GM10266 (cell line): Measurements from ENCODE around the gene SH3GLB2.
"Not testable (repeated sequence)": the region's sequence is repeated elsewhere in the genome, so short reads cannot be mapped to it uniquely, and the experiment has no call there.

Experiments
- DNase-seq: peaks from one replicate; pipeline ENCODE4 v3.0.0; 2012; ENCODE audit errors: extremely low spot score
- TF ChIP-seq, protein P1 (sequence below): IDR thresholded peaks from 2 replicates; pipeline ENCODE4 v1.5.1; 2012; ENCODE audit warnings: mild to moderate bottlenecking, low read depth; ENCODE audit not compliant: control insufficient read depth, insufficient read depth; ENCODE audit errors: missing control alignments

SH3GLB2 gene

DNA sequence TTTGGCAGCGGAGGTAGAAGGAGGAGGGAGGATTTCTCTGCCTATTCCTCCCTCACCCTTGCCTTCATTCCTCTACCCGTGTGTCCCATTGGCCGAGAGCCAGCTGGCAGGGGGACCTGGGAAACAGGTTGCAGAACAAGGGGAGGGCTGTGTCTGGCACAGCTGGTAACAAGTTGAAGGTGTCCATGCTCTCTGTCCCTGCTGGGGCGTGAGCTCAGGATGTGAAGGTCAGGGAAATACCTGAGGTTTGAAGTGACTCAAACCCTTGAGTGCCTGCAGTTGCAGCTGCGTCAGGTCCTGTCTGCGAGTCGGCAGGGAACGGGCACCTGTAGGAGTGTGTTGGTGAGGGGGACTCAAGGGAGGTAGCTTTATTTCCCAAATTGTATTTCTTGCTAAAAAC, 24.5 kb upstream of the SH3GLB2 start:
- TF ChIP-seq, protein P1, sequence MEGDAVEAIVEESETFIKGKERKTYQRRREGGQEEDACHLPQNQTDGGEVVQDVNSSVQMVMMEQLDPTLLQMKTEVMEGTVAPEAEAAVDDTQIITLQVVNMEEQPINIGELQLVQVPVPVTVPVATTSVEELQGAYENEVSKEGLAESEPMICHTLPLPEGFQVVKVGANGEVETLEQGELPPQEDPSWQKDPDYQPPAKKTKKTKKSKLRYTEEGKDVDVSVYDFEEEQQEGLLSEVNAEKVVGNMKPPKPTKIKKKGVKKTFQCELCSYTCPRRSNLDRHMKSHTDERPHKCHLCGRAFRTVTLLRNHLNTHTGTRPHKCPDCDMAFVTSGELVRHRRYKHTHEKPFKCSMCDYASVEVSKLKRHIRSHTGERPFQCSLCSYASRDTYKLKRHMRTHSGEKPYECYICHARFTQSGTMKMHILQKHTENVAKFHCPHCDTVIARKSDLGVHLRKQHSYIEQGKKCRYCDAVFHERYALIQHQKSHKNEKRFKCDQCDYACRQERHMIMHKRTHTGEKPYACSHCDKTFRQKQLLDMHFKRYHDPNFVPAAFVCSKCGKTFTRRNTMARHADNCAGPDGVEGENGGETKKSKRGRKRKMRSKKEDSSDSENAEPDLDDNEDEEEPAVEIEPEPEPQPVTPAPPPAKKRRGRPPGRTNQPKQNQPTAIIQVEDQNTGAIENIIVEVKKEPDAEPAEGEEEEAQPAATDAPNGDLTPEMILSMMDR: no peak
- DNase-seq: no peak

DNA sequence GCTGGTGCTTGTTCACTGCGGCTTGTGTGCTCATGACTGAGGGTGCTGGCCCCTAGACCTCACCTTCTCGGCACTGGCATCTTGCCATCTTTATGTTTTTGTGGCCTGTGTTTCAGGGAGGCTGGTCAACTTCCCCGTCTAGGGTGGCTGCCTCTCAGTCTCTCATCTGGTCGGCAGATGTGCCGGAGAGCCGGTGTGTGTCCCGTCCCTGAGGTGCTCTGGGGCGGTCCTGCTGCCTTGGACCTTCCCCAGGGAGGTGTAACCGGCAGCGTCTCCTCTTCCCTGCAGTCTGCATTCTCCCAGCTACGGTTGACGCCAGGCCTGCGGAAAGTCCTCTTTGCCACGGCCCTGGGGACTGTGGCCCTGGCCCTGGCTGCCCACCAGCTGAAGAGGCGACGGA, 13.9 kb upstream of the SH3GLB2 start:
- no peak for DNase-seq
- TF ChIP-seq, protein P1: no peak

DNA sequence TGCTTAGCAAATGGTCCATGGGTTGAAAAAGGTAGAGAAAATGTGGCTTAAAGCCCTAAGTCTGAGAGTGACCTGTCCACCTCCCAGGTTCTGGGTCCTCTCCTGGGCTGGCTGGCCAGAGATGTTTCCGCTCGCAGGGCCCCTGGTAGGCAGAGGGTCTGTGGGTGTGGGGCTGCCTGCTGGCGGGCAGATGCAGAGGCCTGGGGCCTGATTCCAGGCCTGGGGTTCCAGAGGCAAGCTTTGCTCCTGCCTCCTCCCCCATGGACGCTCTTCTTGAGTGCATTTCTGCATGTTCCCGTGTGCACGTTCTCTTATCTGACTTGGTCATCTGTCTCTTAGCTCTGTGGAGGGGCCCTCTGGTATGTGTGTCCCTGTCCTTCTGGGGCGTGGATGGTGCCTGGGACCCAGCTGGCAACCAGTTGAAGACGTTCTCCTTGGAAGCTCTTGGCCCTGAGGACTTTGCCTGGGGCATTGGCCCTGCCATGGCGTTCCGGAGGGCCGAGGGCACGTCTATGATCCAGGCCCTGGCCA, 12.0 kb upstream of the SH3GLB2 start:
- TF ChIP-seq, protein P1: no peak
- no peak for DNase-seq

GRCh38 chr9:129038109-129038852, 10.2 kb upstream of the SH3GLB2 start:
- no peak for DNase-seq
- TF ChIP-seq, protein P1: no peak

- TF ChIP-seq, protein P1: no peak
- no peak for DNase-seq
Measured at GRCh38 chr9:129037767-129038098, 9.6 kb upstream of the SH3GLB2 start.

- TF ChIP-seq, protein P1: no peak
- no peak for DNase-seq
Measured at GRCh38 chr9:129036923-129037766, 9.0 kb upstream of the SH3GLB2 start.

DNA sequence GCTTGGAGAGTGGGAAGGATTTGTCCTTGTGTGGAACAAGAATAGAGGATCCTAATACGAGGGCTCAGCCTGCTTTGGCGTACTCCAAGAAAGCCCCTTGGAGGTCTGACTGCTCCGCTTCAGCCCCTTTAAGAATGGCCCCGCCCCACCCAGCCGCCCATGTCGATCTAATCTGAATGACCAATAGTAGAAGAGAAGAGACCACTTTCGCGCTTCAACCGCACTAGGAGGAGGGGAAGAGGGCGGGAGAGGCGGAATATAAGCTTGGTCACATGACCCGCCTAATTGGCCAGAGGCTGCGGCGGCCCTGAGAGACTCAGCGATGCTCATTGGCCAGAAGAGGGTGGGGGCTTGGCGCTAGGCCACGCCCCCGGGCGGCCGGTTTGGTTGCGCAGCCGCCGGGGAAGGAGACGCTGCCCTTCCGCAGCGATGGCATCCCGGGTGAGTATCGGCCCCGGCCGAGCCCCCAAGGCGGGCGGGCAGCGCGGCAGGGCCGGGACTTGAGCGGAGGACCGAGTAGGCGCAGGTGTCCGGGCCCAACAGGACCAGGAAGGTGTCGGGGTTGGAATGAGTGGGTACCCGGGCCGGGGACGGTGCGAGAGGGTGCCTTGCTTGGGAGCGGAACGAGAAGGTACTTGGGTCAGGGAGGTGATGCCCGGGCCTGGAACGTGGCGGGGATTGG, 8.3 kb upstream of the SH3GLB2 start, which contains the start of gene MIGA2:
Gene MIGA2, plus strand, starts transcription at position 386 of the 682 bp plus-strand sequence. CDS start 3,969 bp downstream, outside the sequence.
- TF ChIP-seq, protein P1: no peak

DNA sequence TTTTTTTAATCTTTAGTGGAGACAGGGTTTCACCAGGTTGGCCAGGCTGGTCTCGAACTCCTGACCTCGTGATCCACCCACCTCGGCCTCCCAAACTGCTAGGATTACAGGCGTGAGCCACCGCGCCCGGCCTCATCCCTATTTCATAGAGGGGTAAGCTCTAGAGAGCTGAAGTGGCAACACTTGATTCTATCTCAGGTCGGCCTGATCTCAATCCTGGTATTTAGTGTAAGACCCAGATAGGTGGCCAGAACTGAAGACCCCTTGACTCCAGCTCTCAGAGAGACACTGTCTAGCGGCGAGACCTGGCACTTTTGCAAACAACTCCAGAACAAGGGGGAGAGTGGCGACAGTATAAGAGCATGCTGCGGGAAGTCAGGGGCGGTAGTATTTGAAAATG, 7.7 kb upstream of the SH3GLB2 start:
- not testable (repeated sequence) for DNase-seq

More for the DNA sequence above, 8.3 kb upstream of the SH3GLB2 start, which contains the start of gene MIGA2:
- DNase-seq: peak; percentile 99
